NOMO-1 treated with dmso at 0.1 percent for 144 hours (cell line): ENCODE data around the gene IPCEF1.
A peak's percentile ranks its signal among the peaks of the same experiment; 100 is the strongest.

Source experiments
- DNase-seq: peaks from one replicate; lab custom pipeline; 2025; ENCODE audit not compliant: unreplicated experiment; lab: John Stamatoyannopoulos, UW

The IPCEF1 gene

DNA sequence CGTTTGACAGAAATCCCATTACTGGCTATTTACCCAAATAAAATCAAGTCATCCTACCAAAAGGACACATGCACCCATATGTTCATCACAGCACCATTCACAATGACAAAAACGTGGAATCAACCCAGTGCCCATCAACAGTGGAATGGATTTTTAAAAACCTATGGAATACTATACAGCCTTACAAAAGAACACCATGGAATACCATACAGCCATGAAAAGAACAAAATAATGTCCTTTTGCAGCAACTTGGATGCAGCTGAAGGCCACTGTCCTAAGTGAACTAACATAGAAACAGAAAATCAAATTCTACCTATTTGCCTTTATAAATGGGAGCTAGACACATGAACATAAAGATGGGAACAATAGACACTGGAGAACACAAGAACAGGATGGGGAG is 17.4 kb upstream of the IPCEF1 start:
- DNase-seq, result no peak

DNA sequence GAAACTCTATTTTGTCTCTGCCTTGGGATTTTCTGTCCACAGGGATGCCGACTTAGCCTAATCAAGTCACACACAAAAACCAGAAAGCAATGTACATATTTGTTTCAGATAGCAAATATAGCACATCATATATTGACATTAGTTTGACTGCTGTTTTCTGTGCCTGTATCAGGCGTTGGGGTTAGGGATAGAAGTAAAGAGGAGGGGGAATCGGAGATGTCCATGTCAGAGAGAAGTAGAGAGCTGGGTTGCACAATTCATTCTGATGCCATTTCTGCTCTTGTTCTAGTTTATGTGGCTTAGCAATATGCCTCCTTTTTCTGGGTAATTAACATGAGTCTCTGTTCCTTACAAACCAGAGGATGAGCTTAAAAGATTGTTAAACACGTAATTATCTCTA is 14.7 kb upstream of the IPCEF1 start:
- peak; percentile 48 for DNase-seq

DNA sequence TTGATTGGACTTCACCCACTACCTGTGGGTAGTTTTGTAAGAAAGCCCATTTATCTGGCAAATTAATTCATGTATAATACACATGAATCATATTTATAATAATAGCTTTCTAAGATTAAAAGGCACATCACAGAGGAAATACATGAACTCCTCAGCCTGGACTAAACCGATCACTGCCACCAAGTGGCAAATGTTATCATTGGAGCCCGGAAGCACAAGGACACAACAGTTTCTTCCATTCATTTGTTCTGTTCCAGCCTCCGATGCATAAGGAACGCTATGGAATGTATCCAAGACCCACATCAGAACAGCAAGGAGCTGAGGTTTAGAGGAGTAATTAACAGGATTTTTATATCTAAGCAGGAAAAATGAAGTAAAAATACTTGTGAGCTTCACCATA is 13.9 kb upstream of the IPCEF1 start:
- DNase-seq, result peak; percentile 23

DNA sequence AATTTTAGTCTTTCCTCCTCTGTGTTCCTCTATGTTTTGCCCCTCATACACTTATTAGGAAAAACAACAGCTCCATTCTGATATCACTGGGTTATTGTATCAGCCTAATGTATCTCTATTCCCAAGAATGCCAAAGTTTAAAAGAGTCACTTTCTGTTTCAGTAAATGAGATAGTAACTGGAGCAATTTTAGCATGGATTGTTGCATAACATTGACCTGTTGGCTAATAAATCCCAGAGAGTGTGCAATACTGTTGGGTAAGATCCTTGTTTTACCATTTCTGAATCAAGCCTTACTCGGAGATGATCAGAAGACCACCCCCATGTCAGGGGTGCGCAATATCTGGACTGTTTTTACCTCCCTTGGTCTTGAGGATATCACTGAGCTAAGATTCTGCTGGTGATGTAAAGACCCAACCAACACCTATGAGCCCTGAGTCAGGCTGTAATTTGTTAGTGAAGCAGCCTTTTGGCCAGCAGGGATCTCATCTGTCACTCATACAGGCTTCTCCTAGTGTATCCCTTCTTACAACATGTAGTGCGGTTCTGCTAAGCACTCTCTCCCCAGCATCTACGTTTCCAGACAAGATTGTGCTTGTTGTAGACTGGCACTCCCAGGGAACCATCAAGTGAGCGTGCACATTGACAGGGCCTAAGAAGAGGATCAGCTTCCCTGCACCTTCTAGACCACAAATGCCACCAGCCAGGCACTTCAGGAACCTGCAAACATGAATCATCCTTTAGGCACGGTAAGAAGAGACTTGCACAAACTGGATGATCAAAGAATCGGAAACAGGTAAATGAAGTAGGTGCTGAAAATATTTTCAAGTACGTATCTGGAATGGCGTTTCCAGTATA is 11.5 kb upstream of the IPCEF1 start:
- DNase-seq, result peak; percentile 36

DNA sequence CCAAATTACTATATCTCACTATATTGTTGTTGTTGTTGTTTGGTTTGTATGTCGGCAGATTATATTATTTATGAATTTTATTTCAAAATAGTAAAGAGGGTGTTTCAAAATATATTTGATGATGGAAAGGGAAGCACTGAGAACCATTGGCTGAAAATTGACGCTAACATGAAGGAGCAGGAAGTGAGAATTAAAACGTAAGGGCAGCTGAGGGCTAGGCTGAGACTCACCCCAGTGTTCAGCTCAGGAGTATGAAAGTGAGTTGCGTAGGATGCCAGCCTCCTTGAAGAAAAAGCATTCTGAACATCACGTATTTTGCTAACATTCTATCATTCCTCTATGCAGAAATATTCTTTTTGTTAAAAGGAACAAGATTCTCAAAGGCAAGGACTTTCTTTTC is 10.7 kb upstream of the IPCEF1 start:
- DNase-seq, result peak; percentile 10

DNA sequence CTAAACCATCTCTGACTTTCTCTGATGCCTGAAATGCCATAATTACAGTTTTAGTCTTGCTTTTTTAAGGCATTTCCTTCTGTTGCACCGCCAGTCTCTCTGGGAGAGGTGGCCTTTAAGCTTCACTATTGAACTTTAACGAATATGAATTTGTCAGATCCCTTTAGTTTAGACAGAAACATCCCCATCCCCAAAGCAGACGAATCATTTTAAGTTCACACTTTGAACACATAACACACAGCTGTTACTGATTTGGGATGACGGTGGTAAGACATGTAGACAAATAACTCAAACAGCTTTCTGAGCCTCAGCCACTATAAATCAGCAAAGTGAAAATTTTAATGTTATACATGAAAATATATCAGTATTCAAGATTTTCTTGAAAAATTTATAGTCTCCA is 7.2 kb upstream of the IPCEF1 start:
- DNase-seq, result no peak

DNA sequence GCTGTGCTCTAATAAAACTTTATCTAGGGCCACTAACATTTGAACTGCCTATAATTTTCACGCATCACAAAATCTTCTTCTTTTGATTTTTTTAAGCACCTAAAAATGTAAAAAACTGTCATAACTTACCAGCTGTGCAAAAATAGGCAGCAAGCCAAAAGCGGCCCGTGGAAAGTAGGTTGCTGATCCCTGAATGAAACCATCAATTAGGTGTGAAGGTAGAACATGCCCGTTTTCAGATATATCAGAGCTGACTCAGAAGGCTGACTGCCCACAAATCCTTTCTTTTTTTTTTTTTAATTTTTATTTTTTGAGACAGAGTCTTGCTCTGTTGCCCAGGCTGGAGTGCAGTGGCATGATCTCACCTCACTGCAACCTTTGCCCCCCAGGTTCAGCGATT is 4.9 kb upstream of the IPCEF1 start:
- DNase-seq, result no peak

DNA sequence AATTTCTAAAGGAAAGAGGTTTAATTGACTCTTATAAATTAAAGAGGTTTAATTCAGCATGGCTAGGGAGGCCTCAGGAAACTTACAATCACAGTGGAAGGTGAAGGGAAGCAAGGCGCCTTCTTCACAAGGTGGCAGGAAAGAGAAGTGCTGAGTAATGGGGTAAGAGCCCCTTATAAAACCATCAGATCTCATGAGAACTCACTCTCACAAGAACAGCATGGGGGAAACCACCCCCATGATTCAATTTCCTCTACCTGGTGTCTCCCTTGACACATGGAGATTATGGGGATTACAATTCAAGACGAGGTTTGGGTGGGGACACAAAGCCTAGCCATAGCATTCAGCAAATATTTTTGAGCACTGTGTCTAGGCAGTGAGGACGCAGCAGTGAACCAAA is 3.9 kb upstream of the IPCEF1 start:
- DNase-seq, result no peak

DNA sequence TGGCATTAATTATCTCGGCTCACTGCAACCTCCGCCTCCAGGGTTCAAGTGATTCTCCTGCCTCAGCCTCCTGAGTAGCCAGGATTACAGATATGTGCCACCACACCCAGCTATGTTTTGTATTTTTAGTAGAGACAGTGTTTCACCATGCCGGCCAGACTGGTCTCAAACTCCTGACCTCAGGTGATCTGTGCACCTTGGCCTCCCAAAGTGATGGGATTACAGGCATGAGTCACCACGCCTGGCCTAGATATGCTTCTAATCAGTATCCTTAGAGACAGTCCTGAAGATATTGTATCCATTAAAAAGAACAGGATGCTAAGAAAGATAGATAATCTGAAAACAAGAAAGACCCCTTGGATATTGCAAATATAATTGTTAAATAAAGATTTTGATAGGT is 3.1 kb upstream of the IPCEF1 start:
- no peak for DNase-seq

DNA sequence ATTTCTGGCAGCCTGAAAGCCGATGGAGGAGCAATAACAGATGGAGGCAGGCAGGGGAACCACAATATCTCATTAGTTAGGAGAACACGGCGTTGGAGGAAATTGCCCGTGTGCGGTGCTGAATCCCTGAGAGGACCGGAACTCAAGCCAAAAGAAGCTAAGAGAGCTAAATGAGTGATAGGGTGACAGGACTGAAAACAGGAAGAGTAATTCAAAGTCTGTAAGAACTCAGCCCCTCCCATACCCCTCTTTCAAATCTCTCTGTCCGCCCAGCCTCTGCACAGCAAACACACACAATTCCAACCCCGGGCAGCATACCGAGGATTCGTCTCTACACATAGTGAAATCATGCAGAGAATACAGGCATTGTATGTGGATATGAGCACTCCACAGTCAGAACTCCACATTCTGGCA is 2.6 kb upstream of the IPCEF1 start:
- DNase-seq, result peak; percentile 56

DNA sequence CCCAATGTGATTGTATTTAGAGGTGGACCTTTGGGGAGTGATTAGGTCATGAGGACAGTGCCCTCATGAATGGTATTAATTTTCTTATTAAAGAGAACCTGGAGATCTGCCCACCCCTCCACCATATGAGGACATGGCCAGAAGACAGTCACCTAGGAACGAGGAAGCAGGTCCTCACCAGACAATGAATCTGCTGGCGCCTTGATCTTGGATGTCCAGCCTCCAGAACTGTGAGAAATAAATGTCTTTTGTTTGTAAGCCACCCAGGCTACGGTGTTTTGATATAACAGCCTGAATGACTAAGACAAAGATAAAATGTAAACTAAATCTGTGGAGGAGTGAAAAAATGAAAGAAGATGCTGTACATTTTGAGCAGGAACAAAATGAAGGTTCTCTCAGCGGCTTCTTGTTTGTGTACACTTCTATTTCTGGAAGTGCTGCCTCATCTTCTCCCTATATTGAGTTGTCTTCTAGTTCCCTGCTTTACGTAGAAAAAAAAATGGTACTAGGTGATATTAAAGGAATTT is 1.5 kb upstream of the IPCEF1 start:
- no peak for DNase-seq

DNA sequence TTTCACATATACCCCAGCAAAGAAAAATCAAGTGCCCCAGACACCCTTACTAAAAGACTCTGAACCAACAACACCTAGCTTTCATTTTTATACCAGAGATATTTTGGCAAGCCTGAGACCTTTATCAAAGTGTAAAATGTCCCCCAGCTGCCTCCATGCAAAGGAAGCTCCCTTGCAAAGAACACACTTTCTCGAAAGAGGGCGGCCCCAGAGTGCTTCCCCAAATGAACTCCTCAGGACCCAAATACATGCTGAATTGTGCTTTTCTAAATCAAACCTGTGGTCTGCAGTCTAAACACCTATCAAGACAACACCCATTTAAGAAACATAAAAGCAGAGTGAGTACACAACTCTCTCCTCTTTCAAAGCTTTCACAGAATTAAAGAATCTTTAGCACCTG is 490 bp downstream of the IPCEF1 start:
- DNase-seq, result no peak

DNA sequence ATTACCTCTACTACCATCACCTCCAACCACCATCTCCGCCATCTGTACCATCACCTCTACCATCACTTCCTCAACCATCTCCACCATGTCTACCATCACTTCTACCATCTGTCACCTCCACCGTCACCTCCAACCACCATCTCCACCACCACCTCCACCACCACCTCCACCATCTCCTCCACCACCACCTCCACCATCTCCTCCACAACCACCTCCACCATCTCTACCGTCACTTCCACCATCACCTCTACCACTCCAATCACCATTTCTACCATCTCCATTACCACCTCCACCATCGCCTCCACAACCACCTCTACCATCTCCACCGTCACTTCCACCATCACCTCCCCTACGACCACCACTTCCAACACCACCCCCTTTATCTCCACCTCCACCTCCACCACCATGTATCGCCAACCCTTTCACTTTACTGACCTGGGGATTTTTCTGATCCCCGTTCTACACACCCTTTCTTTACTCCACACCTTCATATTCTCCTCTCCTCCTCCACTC is 2.3 kb downstream of the IPCEF1 start:
- DNase-seq, result no peak

DNA sequence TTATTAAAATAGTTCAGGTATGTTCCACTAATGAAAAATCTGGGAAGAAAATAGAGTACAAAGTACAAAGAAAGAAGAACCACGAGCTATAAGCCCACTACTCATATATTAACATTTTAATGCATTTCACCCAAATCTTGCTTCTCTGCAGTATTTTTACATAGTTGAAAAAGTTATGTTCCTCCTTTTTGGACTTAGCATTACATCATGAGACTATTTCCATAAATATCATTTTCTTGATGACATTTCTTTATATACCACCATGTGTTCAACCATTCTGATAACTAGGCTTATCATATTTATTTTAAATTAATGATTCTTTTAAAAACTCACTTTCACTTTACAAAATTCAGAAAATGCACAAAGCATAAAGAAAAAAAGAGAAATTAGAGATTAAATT is 3.0 kb downstream of the IPCEF1 start:
- no peak for DNase-seq

DNA sequence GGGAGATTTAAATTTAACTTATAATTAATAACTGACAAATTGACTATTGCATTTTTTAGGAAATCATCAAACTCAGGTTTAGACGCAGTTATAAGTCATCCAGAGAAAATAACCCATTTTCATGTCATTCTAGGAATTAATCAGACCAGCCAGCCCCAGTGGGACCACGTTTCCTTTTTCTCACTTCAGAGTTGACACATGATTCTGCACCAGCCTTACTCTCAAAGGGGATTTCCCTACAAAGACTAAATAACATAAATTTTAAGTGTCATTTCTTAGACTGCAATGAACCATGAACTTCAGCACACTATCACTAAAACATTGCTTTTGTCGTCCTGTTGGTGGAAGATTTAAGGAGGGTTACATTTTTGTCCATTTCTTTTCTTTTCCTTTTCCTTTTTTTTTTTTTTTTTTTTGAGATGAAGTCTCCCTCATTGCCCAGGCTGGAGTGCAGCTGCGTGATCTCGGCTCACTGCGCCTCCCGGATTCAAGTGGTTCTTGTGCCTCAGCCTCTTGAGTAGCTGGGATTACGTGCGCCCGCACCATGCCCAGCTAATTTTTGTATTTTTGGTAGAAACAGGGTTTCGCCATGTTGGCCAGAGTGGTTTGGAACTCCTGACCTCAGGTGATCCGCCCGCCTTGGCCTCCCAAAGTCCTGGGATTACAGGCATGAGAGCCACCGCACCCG is 3.6 kb downstream of the IPCEF1 start:
- DNase-seq, result no peak

DNA sequence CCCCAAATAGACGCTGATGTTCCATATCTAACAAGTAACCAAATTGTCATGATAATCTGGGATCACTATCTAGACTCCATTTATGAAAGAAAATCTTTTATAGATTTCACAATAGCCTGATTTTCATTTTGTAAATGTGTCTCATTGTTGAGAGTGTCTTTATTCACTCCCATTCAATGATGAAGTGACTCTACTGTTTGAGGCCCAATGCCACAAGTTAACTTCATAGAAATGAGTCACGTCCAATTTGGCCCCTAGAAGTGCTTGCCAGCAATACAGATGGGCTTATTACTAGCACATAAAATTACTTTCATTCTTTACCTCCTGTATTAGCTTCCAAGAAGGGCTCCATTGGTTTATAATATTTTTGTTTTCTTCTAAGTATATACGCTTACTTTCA is 6.3 kb downstream of the IPCEF1 start:
- DNase-seq, result no peak

DNA sequence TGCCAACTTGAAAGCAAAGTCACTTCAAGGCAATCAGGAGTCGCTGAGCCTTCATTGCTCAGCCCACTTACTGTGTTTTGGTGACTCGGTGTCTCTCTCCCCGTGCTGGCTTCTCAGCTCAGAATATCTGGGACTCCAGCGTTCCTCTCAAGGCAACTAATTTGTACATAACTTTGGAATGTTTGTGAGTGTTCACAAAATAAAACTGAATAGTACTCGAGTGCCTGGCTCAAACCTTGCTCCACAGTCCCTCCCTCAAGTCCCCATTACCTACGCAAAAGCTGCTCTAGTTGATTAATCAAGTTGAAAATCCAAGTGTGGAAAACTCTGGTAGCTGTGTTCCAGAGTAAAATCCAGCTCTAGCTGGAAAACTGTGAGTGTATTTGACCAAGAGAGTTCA is 8.6 kb downstream of the IPCEF1 start:
- DNase-seq, result no peak

DNA sequence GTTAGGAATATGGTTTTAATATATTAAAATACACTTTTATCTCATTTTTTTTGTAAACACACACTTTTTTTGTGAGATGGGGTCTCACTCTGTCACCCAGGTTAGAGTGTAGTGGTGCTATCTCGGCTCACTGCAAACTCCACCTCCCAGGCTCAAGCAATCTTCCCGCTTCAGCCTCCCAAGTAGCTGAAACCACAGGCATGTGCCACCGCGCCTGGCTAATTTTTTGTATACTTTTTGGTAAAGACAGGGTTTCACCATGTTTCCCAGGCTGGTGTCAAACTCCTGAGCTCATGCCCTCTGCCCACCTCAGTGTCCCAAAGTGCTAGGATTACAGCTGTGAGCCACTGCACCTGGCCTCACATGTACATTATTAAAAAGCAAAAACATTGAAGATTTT is 10.8 kb downstream of the IPCEF1 start:
- no peak for DNase-seq

DNA sequence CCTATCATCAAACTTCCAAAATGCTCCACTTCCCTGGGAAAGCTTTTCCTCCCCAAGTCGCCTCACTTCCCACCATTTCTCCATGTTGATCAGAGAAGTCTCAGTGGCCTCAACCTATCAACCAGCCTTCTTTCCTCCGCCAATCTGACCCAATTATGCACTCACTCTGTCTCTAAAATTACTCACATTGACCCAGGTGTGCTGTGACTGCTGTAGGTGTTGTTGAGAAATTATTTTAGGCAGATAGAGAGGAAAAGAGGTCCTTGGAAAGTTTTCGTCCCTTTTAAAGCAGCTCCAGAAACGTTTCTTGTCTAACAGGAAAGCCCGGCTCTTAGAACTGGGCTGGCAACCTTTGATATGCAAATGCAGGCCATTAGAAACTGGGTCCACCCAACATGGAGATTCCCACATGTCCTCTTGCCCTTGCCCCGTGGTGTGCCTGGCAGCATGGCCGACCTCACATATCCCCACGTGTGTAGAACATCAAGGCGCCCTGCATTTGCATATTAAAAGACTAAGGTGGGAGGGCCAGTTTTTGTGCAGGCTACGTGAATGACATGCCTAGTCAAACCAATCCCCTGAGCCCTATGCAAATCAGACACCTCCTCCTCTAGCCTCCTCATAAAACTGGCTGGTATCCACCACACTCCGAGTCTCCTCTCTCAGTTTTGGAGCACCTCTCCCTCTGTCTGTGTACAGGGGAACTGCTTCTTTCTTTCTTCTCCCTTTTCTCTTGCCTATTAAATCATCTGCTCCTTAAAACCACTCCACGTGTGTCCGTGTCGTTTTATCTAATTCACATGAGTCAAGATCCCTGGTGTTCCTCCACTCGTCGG is 12.9 kb downstream of the IPCEF1 start:
- no peak for DNase-seq

DNA sequence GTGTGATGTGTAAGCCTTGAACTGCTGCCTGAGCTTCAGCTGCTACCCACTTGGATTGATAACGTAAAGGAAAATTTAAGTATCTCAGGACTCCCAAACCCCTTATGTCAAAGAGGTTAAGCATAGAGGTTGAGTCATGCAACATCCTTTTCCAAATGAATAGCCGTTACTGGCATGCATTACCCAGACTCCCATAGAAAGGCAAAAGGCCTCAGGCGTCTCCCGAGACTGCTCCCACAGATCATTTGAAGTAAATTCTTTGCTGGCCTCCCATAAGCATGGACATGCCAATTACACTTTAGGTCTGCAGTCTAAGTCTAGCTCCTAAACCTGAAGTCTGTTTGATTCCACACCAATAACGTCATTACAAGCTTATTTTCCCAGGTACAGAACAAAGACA is 14.7 kb downstream of the IPCEF1 start:
- no peak for DNase-seq

DNA sequence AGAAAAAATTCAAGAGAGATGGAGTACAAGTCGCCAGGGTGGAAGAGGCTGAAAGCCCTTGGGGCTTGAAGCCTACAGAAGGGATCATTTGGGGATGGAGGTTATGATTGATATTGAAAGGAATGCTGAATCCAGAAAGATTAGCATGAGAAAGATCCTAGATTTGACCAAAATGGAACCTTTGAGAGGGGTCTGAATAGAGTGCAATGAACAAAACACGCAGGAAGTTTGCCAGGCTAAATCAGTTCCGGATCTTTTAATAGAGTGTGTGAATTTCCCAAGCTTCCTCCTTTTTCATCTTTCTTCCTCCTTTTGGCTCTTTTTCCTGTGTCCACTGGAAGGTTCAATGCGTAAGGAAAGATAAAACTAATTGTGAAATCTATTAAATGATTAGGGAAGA is 15.3 kb downstream of the IPCEF1 start:
- no peak for DNase-seq
